Breast epithelium (tissue), 4 donors: ENCODE data around the gene MYO1H. TPM values are rescaled to one million over a fixed set of nuclear protein-coding genes. Genes with fewer than 3 reads are reported as not detected.

ENCODE experiments used
- DNase-seq, 2 donors: peaks; one replicate each; pipeline ENCODE4 v3.0.0-alpha.2; 2019; ENCODE audit warnings: low spot score in 2 of 2
- H3K27ac ChIP-seq, 2 donors: fragments of 200-600 bp; sonication (generic) in 1 of 2; one replicate each; pipeline ENCODE4 v1.5.1; 2016 to 2019; ENCODE audit warnings: mild to moderate bottlenecking in 1 of 2
- H3K27me3 ChIP-seq, 2 donors: fragments of 200-600 bp; sonication (generic) in 1 of 2; one replicate each; pipeline versions ENCODE4 v1.5.1 to v1.6.0; 2017 to 2019; ENCODE audit warnings: control low read depth in 1 of 2, mild to moderate bottlenecking in 1 of 2
- H3K36me3 ChIP-seq: fragments of 200-600 bp; one replicate; pipeline ENCODE4 v1.5.1; 2019
- H3K4me1 ChIP-seq, 2 donors: fragments of 200-600 bp; sonication (generic); one replicate each; pipeline ENCODE4 v1.5.1; 2016 to 2019; ENCODE audit warnings: control low read depth in 1 of 2
- H3K4me3 ChIP-seq, 3 donors: fragments of 200-600 bp; sonication (generic); 1 replicate in 2 of 3; 2 replicates in 1 of 3; pipeline ENCODE4 v1.5.1; 2016 to 2019; ENCODE audit warnings: mild to moderate bottlenecking in 3 of 3, moderate library complexity in 2 of 3
- H3K9me3 ChIP-seq, 2 donors: fragments of 200-600 bp; sonication (generic) in 1 of 2; one replicate each; pipeline ENCODE4 v1.5.1; 2016 to 2019; ENCODE audit warnings: control low read depth in 1 of 2
- CTCF ChIP-seq, 3 donors: fragments of 450-650 bp; IDR thresholded peaks; one replicate each; pipeline ENCODE4 v1.5.1; 2016 to 2017; ENCODE audit warnings: antibody characterized with exemption in 3 of 3, mild to moderate bottlenecking in 3 of 3, moderate library complexity in 3 of 3
- POLR2A ChIP-seq: fragments of 450-650 bp; IDR thresholded peaks from one replicate; pipeline ENCODE4 v1.6.1; 2016; ENCODE audit warnings: antibody characterized with exemption, mild to moderate bottlenecking, moderate library complexity
- POLR2AphosphoS5 ChIP-seq, 3 donors: sonication (generic); formaldehyde crosslinking; IDR thresholded peaks; one replicate each; pipeline ENCODE4 v1.6.1; 2017; ENCODE audit warnings: antibody characterized with exemption in 3 of 3
- intact Hi-C: fragments of 100-400 bp; cut with DNase I; formaldehyde crosslinking; loops from one replicate; pipeline ENCODE4 v1.15.1; 2023; ENCODE audit warnings: low total_unique reads
- total RNA-seq, 3 donors: library from RNA; depleted of rRNA; stranded (reverse); fragments of >200 nt; gene quantifications; one replicate each; pipeline ENCODE4 v1.1.0, GENCODE V29; 2016

The MYO1H gene
- total RNA-seq, 3 donors from 2014 or later, result under 0.01 to 2.0 (median 0.16) TPM

- H3K27me3 ChIP-seq, result no peaks in the 10 kb centered on the region
- TF ChIP-seq POLR2A (no peak), CTCF (IDR thresholded peaks at IDR 0.05) (no peak), POLR2AphosphoS5 (IDR thresholded peaks at IDR 0.05) (no peak)
- H3K27ac ChIP-seq, result no peak overlapping the region
- intact Hi-C loops, result no loop called here
- H3K36me3 ChIP-seq, result no peaks in the 10 kb centered on the region
- no peak overlapping the region for H3K4me3 ChIP-seq
- DNase-seq, result no peak
- H3K9me3 ChIP-seq, result no peaks in the 10 kb centered on the region
- no peaks in the 10 kb centered on the region for H3K4me1 ChIP-seq
Measured at GRCh38 chr12:109448707-109449390, 101.1 kb downstream of the MYO1H start.

- no peaks in the 10 kb centered on the region for H3K9me3 ChIP-seq
- intact Hi-C loops, result no loop called here
- H3K4me1 ChIP-seq, result no peaks in the 10 kb centered on the region
- no peaks in the 10 kb centered on the region for H3K27me3 ChIP-seq
- H3K4me3 ChIP-seq, result no peak overlapping the region
- no peaks in the 10 kb centered on the region for H3K36me3 ChIP-seq
- DNase-seq, result no peak
- H3K27ac ChIP-seq, result peak overlapping the region in 1 of 2 donors; percentile 25
- no peak for TF ChIP-seq POLR2A
- TF ChIP-seq CTCF (IDR thresholded peaks at IDR 0.05), result no peak
- TF ChIP-seq POLR2AphosphoS5 (IDR thresholded peaks at IDR 0.05), result no peak
Measured at GRCh38 chr12:109449845-109450532, 102.3 kb downstream of the MYO1H start.

GRCh38 chr12:109450980-109451379, 103.3 kb downstream of the MYO1H start:
- TF ChIP-seq CTCF (IDR thresholded peaks at IDR 0.05) (no peak), POLR2A (no peak), POLR2AphosphoS5 (IDR thresholded peaks at IDR 0.05) (no peak)
- no peaks in the 10 kb centered on the region for H3K27me3 ChIP-seq
- no peak overlapping the region for H3K27ac ChIP-seq
- intact Hi-C loops, result no loop called here
- no peaks in the 10 kb centered on the region for H3K4me1 ChIP-seq
- DNase-seq, result no peak
- H3K4me3 ChIP-seq, result no peak overlapping the region
- no peaks in the 10 kb centered on the region for H3K36me3 ChIP-seq
- no peaks in the 10 kb centered on the region for H3K9me3 ChIP-seq

- no peak for DNase-seq
- no peaks in the 10 kb centered on the region for H3K36me3 ChIP-seq
- intact Hi-C loops, result no loop called here
- H3K27me3 ChIP-seq, result no peaks in the 10 kb centered on the region
- no peak overlapping the region for H3K4me3 ChIP-seq
- H3K27ac ChIP-seq, result no peak overlapping the region
- TF ChIP-seq POLR2AphosphoS5 (IDR thresholded peaks at IDR 0.05), result no peak
- no peak for TF ChIP-seq CTCF (IDR thresholded peaks at IDR 0.05)
- TF ChIP-seq POLR2A, result no peak
- no peaks in the 10 kb centered on the region for H3K9me3 ChIP-seq
- no peaks in the 10 kb centered on the region for H3K4me1 ChIP-seq
Measured at GRCh38 chr12:109451400-109451799, 103.7 kb downstream of the MYO1H start.

GRCh38 chr12:109452489-109452888, 104.8 kb downstream of the MYO1H start:
- no peaks in the 10 kb centered on the region for H3K36me3 ChIP-seq
- intact Hi-C loops, result no loop called here
- no peaks in the 10 kb centered on the region for H3K4me1 ChIP-seq
- no peak for DNase-seq
- TF ChIP-seq CTCF (IDR thresholded peaks at IDR 0.05), result no peak
- no peak for TF ChIP-seq POLR2A
- TF ChIP-seq POLR2AphosphoS5 (IDR thresholded peaks at IDR 0.05), result no peak
- no peaks in the 10 kb centered on the region for H3K27me3 ChIP-seq
- H3K4me3 ChIP-seq, result no peak overlapping the region
- peak overlapping the region in 1 of 2 donors; percentile 32 for H3K27ac ChIP-seq
- H3K9me3 ChIP-seq, result no peaks in the 10 kb centered on the region
